Hepatocyte (in vitro differentiated cells): ENCODE results near the gene RDH5. TPM values are rescaled to one million over a fixed set of nuclear protein-coding genes. Genes with fewer than 3 reads are reported as not detected.

Experiments
- DNase-seq: peaks from one replicate; pipeline ENCODE4 v3.0.0-alpha.2; 2016; ENCODE audit warnings: low spot score
- H2AFZ ChIP-seq: fragments of 200-600 bp; sonication (generic); 2 replicates; pipeline ENCODE4 v1.6.0; 2016; ENCODE audit warnings: antibody characterized with exemption, mild to moderate bottlenecking
- H3K27ac ChIP-seq: fragments of 200-600 bp; sonication (generic); 2 replicates; pipeline ENCODE4 v1.5.1; 2016; ENCODE audit warnings: mild to moderate bottlenecking
- H3K27me3 ChIP-seq: fragments of 200-600 bp; sonication (generic); 2 replicates; pipeline ENCODE4 v1.6.1; 2016
- H3K36me3 ChIP-seq: fragments of 200-600 bp; sonication (generic); replicated peaks from 2 replicates; pipeline ENCODE4 v1.5.1; 2016; ENCODE audit warnings: low read depth; ENCODE audit not compliant: insufficient read depth
- H3K4me1 ChIP-seq: fragments of 200-600 bp; sonication (generic); 2 replicates; pipeline ENCODE4 v1.5.1; 2016; ENCODE audit warnings: mild to moderate bottlenecking, moderate library complexity; ENCODE audit not compliant: insufficient read depth
- H3K4me2 ChIP-seq: fragments of 200-600 bp; sonication (generic); 2 replicates; pipeline ENCODE4 v1.6.0; 2016
- H3K4me3 ChIP-seq: fragments of 200-600 bp; sonication (generic); 2 replicates; pipeline ENCODE4 v1.5.1; 2016; ENCODE audit warnings: mild to moderate bottlenecking
- H3K79me2 ChIP-seq: fragments of 200-600 bp; sonication (generic); 2 replicates; pipeline ENCODE4 v1.6.0; 2017; ENCODE audit warnings: mild to moderate bottlenecking
- H3K9me2 ChIP-seq: fragments of 200-600 bp; sonication (generic); replicated peaks from 2 replicates; pipeline ENCODE4 v1.6.0; 2017; ENCODE audit warnings: mild to moderate bottlenecking; ENCODE audit not compliant: insufficient read depth
- H3K9me3 ChIP-seq: fragments of 200-600 bp; sonication (generic); 2 replicates; pipeline ENCODE4 v1.5.1; 2016; ENCODE audit warnings: low read depth, mild to moderate bottlenecking
- H4K20me1 ChIP-seq: fragments of 200-600 bp; sonication (generic); 2 replicates; pipeline ENCODE4 v1.6.0; 2016; ENCODE audit warnings: mild to moderate bottlenecking; ENCODE audit not compliant: insufficient read depth, poor library complexity, severe bottlenecking
- EZH2 ChIP-seq: fragments of 200-600 bp; sonication (generic); IDR thresholded peaks from 2 replicates; pipeline ENCODE4 v1.6.1; 2016; ENCODE audit warnings: antibody characterized with exemption, mild to moderate bottlenecking, borderline replicate concordance
- EZH2phosphoT487 ChIP-seq: fragments of 200-600 bp; sonication (generic); IDR thresholded peaks from one replicate; pipeline ENCODE4 v1.6.1; 2018; ENCODE audit warnings: antibody characterized with exemption, mild to moderate bottlenecking, low read depth, moderate library complexity; ENCODE audit not compliant: unreplicated experiment, severe bottlenecking
- WGBS: methylation state at CpG from one replicate; pipeline ENCODE4 v1.1.6; 2016; ENCODE audit warnings: low lambda C conversion rate; ENCODE audit errors: missing lambda C conversion rate; 5-methylcytosine and 5-hydroxymethylcytosine counted together
- polyA plus RNA-seq: library from polyadenylated mRNA; unstranded; fragments of >200 nt; fragmentation: Nextera tagmentation; extraction: Ambion mirVana; gene quantifications from 2 replicates; pipeline ENCODE4 v1.2.1, GENCODE V29; 2016
- total RNA-seq: library from RNA; depleted of rRNA; stranded (reverse); fragments of >200 nt; gene quantifications from 2 replicates; pipeline ENCODE4 v1.2.3, GENCODE V29; 2014
- TF ChIP-seq, protein P1 (sequence below): fragments of 200-600 bp; sonication (generic); IDR thresholded peaks from 2 replicates; pipeline ENCODE4 v1.5.1; 2016; ENCODE audit warnings: antibody characterized with exemption, mild to moderate bottlenecking; ENCODE audit not compliant: poor library complexity

RDH5 gene
- total and polyA plus RNA-seq, 2 experiments from 2014 or later = 36.2 to 43.7 TPM

DNA sequence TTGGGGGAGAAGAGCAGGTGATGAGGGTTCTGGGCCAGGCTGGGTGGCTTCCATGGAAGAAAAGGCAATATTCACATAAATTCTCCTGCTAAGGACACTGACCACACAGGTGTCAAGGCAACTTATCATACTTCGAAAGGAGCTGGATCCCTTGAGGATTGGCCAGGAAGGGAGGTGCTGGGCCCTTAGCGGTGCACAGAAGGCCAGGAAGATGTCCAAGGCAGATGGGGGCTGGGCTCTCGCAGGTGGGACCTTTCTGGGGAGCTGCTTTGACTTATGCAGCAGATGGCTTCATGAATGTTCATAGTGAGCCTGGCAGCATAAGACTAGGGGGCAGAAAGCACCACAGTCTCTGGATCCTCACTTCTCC is 4.7 kb downstream of the RDH5 start:
- DNase-seq = no peak
- H3K79me2 ChIP-seq = peaks cover 40% of the 10 kb centered on the region
- WGBS = 84% methylated on average over 3 of the region's 3 CpGs
- H3K36me3 ChIP-seq = no peaks in the 10 kb centered on the region
- H3K4me3 ChIP-seq = no peak overlapping the region
- peaks cover 26% of the 10 kb centered on the region for H4K20me1 ChIP-seq
- no peak overlapping the region for H3K27ac ChIP-seq
- H3K9me3 ChIP-seq = no peaks in the 10 kb centered on the region
- H3K4me1 ChIP-seq = peaks cover 15% of the 10 kb centered on the region
- H3K27me3 ChIP-seq = no peaks in the 10 kb centered on the region
- H2AFZ ChIP-seq = no peak overlapping the region
- no peaks in the 10 kb centered on the region for H3K9me2 ChIP-seq
- TF ChIP-seq EZH2 (no peak), EZH2phosphoT487 (no peak)
- TF ChIP-seq, protein P1, sequence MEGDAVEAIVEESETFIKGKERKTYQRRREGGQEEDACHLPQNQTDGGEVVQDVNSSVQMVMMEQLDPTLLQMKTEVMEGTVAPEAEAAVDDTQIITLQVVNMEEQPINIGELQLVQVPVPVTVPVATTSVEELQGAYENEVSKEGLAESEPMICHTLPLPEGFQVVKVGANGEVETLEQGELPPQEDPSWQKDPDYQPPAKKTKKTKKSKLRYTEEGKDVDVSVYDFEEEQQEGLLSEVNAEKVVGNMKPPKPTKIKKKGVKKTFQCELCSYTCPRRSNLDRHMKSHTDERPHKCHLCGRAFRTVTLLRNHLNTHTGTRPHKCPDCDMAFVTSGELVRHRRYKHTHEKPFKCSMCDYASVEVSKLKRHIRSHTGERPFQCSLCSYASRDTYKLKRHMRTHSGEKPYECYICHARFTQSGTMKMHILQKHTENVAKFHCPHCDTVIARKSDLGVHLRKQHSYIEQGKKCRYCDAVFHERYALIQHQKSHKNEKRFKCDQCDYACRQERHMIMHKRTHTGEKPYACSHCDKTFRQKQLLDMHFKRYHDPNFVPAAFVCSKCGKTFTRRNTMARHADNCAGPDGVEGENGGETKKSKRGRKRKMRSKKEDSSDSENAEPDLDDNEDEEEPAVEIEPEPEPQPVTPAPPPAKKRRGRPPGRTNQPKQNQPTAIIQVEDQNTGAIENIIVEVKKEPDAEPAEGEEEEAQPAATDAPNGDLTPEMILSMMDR = no peak
- no peak overlapping the region for H3K4me2 ChIP-seq

DNA sequence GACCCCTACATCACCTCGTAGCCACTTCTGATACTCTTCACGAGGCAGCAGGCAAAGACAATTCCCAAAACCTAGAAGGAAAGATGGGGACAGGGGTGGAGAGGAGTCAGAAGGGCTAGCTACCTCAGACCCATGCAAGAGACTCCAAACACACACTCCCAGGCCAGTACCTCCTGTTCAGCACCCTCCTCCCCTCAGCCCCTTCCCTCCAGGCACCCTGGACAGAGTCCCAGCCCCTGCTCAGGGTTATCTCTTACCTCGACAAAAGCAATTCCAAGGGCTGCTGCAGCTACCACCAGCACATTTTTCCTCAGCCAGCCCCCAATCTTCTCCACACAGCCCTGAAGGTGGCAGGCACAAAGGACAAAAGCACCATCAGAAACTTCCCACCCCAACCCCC is 5.4 kb downstream of the RDH5 start:
- H3K27ac ChIP-seq = no peak overlapping the region
- no peak overlapping the region for H3K4me3 ChIP-seq
- H4K20me1 ChIP-seq = peaks cover 26% of the 10 kb centered on the region
- H3K4me1 ChIP-seq = peaks cover 18% of the 10 kb centered on the region
- H3K4me2 ChIP-seq = peak overlapping the region; percentile 81
- no peak overlapping the region for H2AFZ ChIP-seq
- WGBS = 67% methylated on average over 3 of the region's 3 CpGs
- no peaks in the 10 kb centered on the region for H3K36me3 ChIP-seq
- H3K9me2 ChIP-seq = no peaks in the 10 kb centered on the region
- H3K9me3 ChIP-seq = no peaks in the 10 kb centered on the region
- peaks cover 42% of the 10 kb centered on the region for H3K79me2 ChIP-seq
- DNase-seq = no peak
- H3K27me3 ChIP-seq = no peaks in the 10 kb centered on the region
- TF ChIP-seq EZH2 (no peak), EZH2phosphoT487 (no peak)
- TF ChIP-seq, protein P1 = no peak

GRCh38 chr12:55726971-55727370 is 6.8 kb downstream of the RDH5 start:
- Histone ChIP-seq H3K9me2 (no peaks in the 10 kb centered on the region), H2AFZ (no peak overlapping the region), H3K36me3 (no peaks in the 10 kb centered on the region), H3K27ac (peak overlapping the region; percentile 99), H3K4me1 (peaks cover 27% of the 10 kb centered on the region), H3K4me2 (peak overlapping the region; percentile 81), H3K4me3 (peak overlapping the region; percentile 97), H3K27me3 (no peaks in the 10 kb centered on the region), H4K20me1 (peaks cover 26% of the 10 kb centered on the region), H3K9me3 (no peaks in the 10 kb centered on the region), H3K79me2 (peaks cover 54% of the 10 kb centered on the region)
- no peak for TF ChIP-seq EZH2phosphoT487
- TF ChIP-seq, protein P1 = no peak
- TF ChIP-seq EZH2 = no peak
- WGBS = 41% methylated on average over 8 of the region's 10 CpGs
- no peak for DNase-seq

- H3K79me2 ChIP-seq = peaks cover 54% of the 10 kb centered on the region
- H3K27ac ChIP-seq = peak overlapping the region; percentile 99
- peaks cover 26% of the 10 kb centered on the region for H4K20me1 ChIP-seq
- peak overlapping the region; percentile 97 for H3K4me3 ChIP-seq
- no peaks in the 10 kb centered on the region for H3K36me3 ChIP-seq
- WGBS = 14% methylated on average over 5 of the region's 9 CpGs
- H2AFZ ChIP-seq = no peak overlapping the region
- H3K9me2 ChIP-seq = no peaks in the 10 kb centered on the region
- peak overlapping the region; percentile 81 for H3K4me2 ChIP-seq
- no peaks in the 10 kb centered on the region for H3K9me3 ChIP-seq
- DNase-seq = peak; percentile 73
- no peaks in the 10 kb centered on the region for H3K27me3 ChIP-seq
- TF ChIP-seq, protein P1 = no peak
- TF ChIP-seq EZH2phosphoT487 (no peak), EZH2 (no peak)
- H3K4me1 ChIP-seq = peaks cover 22% of the 10 kb centered on the region
These were observed 7.5 kb downstream of the RDH5 start for GRCh38 chr12:55727643-55728185.
